ENCODE results near the gene GRIK5. TPM values are rescaled to one million over a fixed set of nuclear protein-coding genes. Genes with fewer than 3 reads are reported as not detected.

The GRIK5 gene
- total RNA-seq, 1 experiment from 2014 or later: 43.1 TPM

DNA sequence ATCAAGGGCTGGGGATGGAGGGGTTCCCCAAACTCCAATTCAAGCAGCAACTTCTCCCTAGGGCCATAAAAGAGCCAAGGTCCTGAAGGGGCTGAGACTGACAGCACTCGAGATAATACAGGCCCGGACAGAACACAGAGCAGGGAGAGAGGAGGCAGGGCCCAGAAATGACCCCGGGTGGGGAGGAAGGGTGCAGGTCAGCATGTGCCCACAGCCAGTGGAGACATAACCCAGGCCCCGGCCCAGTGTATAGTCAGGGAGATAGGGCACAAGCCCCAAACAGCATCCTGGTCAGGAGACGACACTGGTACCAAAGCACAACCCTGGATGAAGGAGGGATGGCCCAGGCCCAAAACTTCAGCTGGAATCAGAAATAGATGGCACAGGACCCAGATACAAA is 47.4 kb downstream of the GRIK5 start:
- Histone ChIP-seq H3K4me2 (ENCODE audit: insufficient read depth, insufficient read length, low read length) (no peak overlapping the region), H2BK120ac (ENCODE audit: low read depth, low read length, poor library complexity, severe bottlenecking) (no peak overlapping the region), H3K56ac (ENCODE audit: insufficient read length, low read depth, low read length) (no peak overlapping the region), H3K9me3 (ENCODE audit: control insufficient read depth, low read depth, low read length) (no peaks in the 10 kb centered on the region), H2AK5ac (ENCODE audit: insufficient read length, low read length) (no peak overlapping the region), H3K27me3 (ENCODE audit: insufficient read depth, low read length) (no peaks in the 10 kb centered on the region), H3K23ac (ENCODE audit: insufficient read length, low read depth, low read length) (no peak overlapping the region), H2BK5ac (ENCODE audit: insufficient read length, low read length) (no peak overlapping the region), H4K5ac (ENCODE audit: insufficient read length, low read depth, low read length) (no peak overlapping the region), H3K4ac (ENCODE audit: low read depth, low read length) (no peak overlapping the region), H3K79me1 (ENCODE audit: insufficient read depth, low read depth, low read length, poor library complexity, severe bottlenecking) (no peaks in the 10 kb centered on the region), H2BK15ac (ENCODE audit: low read depth, low read length) (no peak overlapping the region), H4K91ac (ENCODE audit: insufficient read length, low read depth, low read length) (no peak overlapping the region), H2BK12ac (ENCODE audit: insufficient read length, low read depth, low read length) (no peak overlapping the region), H3K4me1 (ENCODE audit: insufficient read depth, low read length) (no peaks in the 10 kb centered on the region), H3K18ac (ENCODE audit: insufficient read length, low read depth, low read length) (no peak overlapping the region), H3K23me2 (ENCODE audit: insufficient read length, low read depth, low read length, poor library complexity, severe bottlenecking) (no peaks in the 10 kb centered on the region), H4K20me1 (ENCODE audit: control insufficient read depth, insufficient read depth, insufficient read length) (no peaks in the 10 kb centered on the region), H2BK20ac (ENCODE audit: low read depth, low read length, poor library complexity, severe bottlenecking) (no peak overlapping the region), H3K79me2 (ENCODE audit: insufficient read depth, low read length) (no peaks in the 10 kb centered on the region), H3K9ac (ENCODE audit: extremely low read depth, insufficient read length, low read length) (no peak overlapping the region), H4K8ac (replicated peaks; ENCODE audit: insufficient read length, low read depth, low read length) (no peak overlapping the region), H3K14ac (ENCODE audit: insufficient read depth, low read length) (no peak overlapping the region), H2AFZ (ENCODE audit: low read length) (no peak overlapping the region), H3K27ac (ENCODE audit: insufficient read length, low read depth, low read length) (no peak overlapping the region), H3T11ph (ENCODE audit: low read length) (no peak overlapping the region)
- Mint-ChIP-seq H3K4me1 (peaks cover 2 to 5% of the 10 kb centered on the region in 2 experiments; a peak in 2 of 4 replicates), H3K27me3 (ENCODE audit: low read depth) (no peaks in the 10 kb centered on the region; the same call in 1 of the 2 replicates), H3K36me3 (ENCODE audit: insufficient read depth in 1 of 3, low read depth in 3 of 3) (peaks cover 33 to 64% (median 50%) of the 10 kb centered on the region in 3 experiments; a peak in 6 of 7 replicates), H3K4me3 (no peak overlapping the region), H3K27ac (peak overlapping the region in 1 of 3 experiments; percentile 49; a peak in 2 of 7 replicates), H3K9me3 (no peaks in the 10 kb centered on the region)
- no peak for DNase-seq
- WGBS (ENCODE audit: extremely low coverage, insufficient read length, low lambda C conversion rate): no CpG with 5 or more reads among the region's 5 CpGs
- no peak for TF ChIP-seq CTCF (conservative IDR thresholded peaks at IDR 0.05)

Measured in H9 (cell line).